ENCODE results near the gene TRERF1. TPM values are rescaled to one million over a fixed set of nuclear protein-coding genes. Genes with fewer than 3 reads are reported as not detected.

The TRERF1 gene
- total and polyA plus RNA-seq, 2 of the 8 experiments (the other 6 are each of a cell fraction or from before 2014, with no cell fraction given) = 10.8 to 21.5 TPM

Other genes with a start within 250 kb of the TRERF1 start
- gene MRPS10, start 234.1 kb downstream of the TRERF1 start, total RNA-seq (2021; fragmentation: NEBNext Ultra II Directional; extraction: Animal tissue kit (Norgen Biotek cat#: 25700)) = 32.0 and 33.6 TPM in 2 replicates
- gene MRPS10, start 234.1 kb downstream of the TRERF1 start, polyA plus RNA-seq (2011; rRNA removed) = 13.2 and 20.5 TPM in 2 replicates
- gene UBR2, start 112.1 kb upstream of the TRERF1 start, total RNA-seq (2021; fragmentation: NEBNext Ultra II Directional; extraction: Animal tissue kit (Norgen Biotek cat#: 25700)) = 17.2 and 19.5 TPM in 2 replicates
- 4.5 and 6.5 TPM in 2 replicates for gene UBR2, start 112.1 kb upstream of the TRERF1 start, polyA plus RNA-seq (2011; rRNA removed)

All from H1 (cell line).